ENCODE results near the gene UNC5CL.

DNA sequence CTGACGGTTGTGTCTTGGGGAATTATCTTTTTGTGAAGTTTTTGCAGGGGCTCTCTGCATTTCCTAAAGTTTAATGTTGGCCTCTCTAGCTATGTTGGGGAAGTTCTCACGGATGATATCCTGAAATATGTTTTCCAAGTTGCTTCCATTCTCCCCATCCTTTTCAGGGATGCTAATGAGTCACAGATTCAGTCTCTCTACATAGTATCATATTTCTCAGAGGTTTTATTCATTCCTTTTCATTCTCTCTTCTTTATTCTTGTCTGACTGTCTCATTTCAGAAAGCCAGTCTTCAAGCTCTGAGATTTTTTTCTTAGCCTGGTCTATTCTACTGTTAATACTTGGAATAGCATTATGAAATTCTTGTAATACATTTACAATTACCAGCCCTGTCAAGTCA, 61.3 kb downstream of the UNC5CL start:
- TF ChIP-seq, protein P1, sequence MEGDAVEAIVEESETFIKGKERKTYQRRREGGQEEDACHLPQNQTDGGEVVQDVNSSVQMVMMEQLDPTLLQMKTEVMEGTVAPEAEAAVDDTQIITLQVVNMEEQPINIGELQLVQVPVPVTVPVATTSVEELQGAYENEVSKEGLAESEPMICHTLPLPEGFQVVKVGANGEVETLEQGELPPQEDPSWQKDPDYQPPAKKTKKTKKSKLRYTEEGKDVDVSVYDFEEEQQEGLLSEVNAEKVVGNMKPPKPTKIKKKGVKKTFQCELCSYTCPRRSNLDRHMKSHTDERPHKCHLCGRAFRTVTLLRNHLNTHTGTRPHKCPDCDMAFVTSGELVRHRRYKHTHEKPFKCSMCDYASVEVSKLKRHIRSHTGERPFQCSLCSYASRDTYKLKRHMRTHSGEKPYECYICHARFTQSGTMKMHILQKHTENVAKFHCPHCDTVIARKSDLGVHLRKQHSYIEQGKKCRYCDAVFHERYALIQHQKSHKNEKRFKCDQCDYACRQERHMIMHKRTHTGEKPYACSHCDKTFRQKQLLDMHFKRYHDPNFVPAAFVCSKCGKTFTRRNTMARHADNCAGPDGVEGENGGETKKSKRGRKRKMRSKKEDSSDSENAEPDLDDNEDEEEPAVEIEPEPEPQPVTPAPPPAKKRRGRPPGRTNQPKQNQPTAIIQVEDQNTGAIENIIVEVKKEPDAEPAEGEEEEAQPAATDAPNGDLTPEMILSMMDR (IDR thresholded peaks at IDR 0.05): no peak
- TF ChIP-seq POLR2A (IDR thresholded peaks at IDR 0.05): no peak
